NCI-H82 treated with DMSO at 0.1 percent for 48 hours (cell line): ENCODE results near the gene SYNDIG1.

ENCODE experiments used
- DNase-seq: peaks from one replicate; lab custom pipeline; 2025; ENCODE audit not compliant: unreplicated experiment; lab: John Stamatoyannopoulos, UW

Gene SYNDIG1

DNA sequence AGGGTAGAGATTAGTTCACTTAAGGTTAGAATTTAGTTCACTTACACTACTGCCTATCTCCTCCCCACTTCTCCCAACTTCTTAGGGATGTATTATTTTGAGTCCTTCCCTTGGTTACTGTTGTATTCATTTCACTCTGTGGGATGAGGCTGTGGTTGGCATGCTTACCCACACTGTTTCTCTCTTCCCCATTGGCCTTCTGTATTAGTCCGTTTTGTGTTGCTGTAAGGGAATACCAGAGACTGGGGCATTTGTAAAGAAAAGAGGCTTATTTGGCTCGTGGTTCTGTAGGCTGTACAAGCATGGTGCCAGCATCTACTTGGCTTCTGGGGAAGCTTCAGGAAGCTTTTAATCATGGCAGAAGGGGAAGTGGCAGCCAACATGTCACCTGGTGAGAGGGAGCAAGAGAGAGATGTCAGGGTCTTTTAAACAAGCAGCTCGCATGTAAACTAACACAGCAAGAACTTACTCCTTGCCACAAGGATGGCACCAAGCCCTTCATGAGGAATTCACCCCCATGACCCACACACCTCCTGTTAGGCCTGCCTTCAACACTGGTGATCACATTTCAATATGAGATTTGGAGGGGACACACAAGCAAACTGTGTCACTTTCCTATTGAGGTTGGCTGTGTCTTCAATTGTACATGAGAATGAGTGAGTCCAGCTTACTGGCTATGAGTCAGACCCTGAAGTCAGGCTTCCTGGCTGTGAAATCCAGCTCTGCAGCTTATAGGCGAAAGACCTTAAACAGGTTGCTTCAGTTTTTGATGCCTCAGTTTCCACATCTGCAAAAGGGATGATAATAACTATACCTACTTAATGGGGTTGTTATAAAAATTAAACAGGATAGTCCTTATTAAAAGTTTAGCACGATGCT is 53.3 kb downstream of the SYNDIG1 start:
- no peak for DNase-seq

- DNase-seq: no peak
Measured at GRCh38 chr20:24523661-24524060, 54.2 kb downstream of the SYNDIG1 start.

GRCh38 chr20:24528583-24529368 is 59.3 kb downstream of the SYNDIG1 start:
- DNase-seq: no peak

- no peak for DNase-seq
Measured at GRCh38 chr20:24529369-24529719, 59.9 kb downstream of the SYNDIG1 start.

GRCh38 chr20:24530131-24530680 is 60.8 kb downstream of the SYNDIG1 start:
- DNase-seq: no peak

DNA sequence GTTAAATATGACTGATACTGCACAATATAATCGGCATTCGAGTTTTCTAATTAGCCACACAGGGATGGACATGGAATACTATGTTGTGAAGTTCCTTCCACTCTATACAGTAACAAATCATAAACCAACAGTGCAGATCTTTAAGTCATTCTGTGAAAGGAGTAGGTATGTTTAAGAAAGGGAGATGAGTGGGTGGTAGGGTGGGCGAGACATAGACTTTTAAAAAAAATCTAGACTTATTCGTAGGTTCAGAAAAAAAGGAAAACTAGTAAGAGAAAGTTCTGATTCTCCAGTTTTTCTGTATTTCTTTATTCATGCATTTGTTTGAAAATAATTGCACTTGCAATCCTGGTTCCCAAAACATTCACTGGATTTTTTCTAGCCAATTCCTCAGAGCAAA is 61.8 kb downstream of the SYNDIG1 start:
- DNase-seq: no peak

GRCh38 chr20:24531631-24532419 is 62.4 kb downstream of the SYNDIG1 start:
- DNase-seq: no peak

- DNase-seq: no peak
Measured at GRCh38 chr20:24533449-24533848, 64.0 kb downstream of the SYNDIG1 start.

GRCh38 chr20:24534282-24534681 is 64.9 kb downstream of the SYNDIG1 start:
- no peak for DNase-seq

DNA sequence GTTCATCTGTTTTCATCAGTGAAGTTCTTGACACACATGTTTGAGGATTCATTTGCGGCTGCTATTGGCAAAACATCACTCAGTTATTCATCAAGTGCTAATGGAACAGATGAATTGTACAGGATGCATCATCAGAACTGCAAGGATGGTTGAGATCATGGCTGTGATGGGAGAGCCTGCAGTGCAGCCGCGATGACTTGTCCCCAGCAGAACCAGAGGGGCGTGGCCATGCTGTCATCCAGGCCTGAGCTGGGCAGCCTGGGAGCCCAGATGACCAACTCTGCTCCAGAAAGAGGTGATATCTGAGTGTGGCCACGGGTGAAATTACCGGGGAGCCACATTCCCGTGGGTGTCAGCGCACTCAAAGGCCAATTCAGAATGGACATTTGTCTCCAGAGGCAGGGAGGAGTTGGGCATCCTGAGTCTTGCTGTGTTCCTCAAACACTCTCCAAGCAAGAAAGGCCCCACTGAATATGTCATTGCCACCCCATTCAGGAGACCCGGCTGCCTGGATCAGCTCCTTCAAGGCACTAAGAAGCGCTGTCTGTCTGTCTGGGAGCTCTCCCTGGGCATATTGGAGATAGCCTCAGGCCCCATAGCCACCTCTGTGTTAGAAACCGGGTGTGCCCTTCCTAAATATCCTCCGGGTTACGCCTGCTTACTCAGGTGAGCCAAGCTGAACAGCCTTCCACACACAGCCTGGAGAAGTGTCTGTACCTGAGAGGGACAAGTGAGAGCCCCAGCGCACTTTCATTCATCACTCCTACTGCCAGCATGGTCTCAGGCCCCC is 66.7 kb downstream of the SYNDIG1 start:
- DNase-seq: no peak

DNA sequence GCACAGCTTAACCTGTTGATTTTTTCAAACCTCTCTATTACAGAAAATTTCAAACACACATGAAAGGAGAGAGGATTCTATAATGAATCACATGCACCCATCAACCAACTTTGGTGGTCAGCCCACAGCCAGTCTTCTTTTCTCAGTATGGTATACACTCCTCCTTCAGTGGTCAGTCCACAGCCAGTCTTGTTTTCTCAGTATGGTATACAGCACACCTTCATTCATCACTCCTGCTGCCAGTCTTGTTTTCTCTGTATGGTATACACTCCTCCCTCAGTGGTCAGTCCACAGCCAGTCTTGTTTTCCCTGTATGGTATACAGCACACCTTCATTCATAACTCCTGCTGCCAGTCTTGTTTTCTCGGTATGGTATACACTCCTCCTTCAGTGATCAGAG is 67.8 kb downstream of the SYNDIG1 start:
- DNase-seq: no peak

GRCh38 chr20:24542721-24543120 is 73.3 kb downstream of the SYNDIG1 start:
- no peak for DNase-seq

DNA sequence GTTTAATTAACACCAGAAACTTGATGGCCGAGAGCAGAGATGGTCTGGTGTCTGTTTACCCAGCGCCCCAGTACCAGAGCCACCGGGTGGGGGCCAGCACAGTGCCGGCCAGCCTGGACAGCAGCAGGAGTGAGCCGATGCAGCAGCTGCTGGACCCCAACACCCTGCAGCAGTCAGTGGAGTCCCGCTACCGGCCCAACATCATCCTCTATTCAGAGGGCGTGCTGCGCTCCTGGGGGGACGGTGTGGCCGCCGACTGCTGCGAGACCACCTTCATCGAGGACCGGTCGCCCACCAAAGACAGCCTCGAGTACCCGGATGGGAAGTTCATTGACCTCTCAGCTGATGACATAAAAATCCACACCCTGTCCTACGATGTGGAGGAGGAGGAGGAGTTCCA is 73.7 kb downstream of the SYNDIG1 start:
- DNase-seq: no peak

DNA sequence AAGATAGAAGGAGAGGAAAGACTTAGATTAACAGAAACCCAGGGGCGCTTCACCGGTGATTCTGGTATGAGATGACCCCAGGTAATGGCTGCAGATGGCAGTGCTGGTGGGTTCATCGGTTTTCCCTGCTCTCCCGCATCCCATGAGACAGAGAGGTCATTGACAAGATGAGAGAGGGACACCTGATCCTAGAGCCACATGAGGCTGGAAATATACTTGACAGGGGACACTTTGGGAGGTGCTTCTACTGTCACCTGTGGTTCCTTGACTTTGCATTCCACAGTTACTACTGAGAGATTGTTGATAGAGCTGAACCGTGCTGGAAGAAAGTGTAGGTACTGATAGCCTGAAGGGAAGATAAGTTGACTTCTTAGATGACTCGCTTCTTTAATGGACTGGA is 74.3 kb downstream of the SYNDIG1 start:
- no peak for DNase-seq

- DNase-seq: no peak
Measured at GRCh38 chr20:24544371-24544770, 74.9 kb downstream of the SYNDIG1 start.

GRCh38 chr20:24545168-24545567 is 75.7 kb downstream of the SYNDIG1 start:
- no peak for DNase-seq

DNA sequence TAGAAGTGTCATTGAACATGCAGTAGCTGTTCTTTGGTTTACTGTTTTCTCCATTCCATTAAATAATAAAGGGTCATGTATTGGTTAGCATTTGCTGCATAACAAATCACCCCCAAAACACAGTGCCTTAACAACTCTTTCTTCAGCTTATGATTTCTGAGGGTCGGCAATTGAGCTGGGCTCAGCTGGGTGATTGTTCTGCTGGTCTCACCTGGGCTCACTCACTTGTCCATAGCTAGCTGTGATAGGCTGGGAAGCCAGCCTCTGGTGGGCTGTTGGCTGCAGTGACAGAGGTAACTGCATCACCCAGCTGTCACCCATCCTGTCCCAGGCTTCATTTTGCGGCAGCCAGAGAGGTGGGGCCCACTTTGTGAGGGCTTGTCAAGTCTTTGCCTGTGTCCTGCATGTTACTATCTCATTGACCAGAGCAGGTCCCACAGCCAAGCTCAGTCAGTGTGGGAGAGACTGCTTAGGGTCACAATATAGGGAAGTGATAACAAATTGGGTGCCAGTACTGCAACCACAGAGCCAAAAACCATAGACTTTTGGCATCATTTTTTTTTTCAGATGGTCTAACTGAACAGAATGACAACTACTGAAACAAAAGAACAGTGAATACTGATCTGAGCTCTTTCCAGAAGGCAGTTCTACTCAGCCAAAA is 76.9 kb downstream of the SYNDIG1 start:
- DNase-seq: no peak

GRCh38 chr20:24547967-24548366 is 78.5 kb downstream of the SYNDIG1 start:
- DNase-seq: no peak

DNA sequence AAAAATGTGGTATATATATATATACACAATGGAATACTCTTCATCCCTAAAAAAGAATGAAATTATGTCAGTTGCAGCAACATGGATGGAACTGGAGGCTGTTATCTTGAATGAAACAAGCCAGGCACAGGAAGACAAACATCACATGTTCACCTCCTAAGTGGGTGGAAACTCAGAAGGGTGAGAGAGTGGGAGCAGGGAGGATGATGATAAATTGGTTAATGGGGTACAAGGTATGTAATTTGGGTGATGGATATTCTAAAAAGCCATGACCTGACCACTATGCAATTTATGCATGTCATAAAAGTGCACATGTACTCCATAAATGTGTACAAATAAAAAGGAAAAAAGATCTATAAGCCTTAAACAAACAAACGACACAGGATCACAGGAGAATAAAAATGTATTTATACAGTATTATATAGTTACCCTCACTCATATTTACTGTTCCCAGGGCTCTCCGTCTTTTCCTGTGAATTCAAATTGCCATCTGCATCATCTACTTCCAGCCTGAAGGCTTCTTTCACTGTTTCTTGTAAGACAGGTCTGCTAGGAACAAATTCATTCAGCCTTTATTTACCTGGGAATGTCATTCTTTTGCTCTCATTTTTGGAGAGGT is 89.8 kb downstream of the SYNDIG1 start:
- DNase-seq: no peak
